K562 (cell line): Measurements from ENCODE around the gene AGAP3. TPM values are rescaled to one million over a fixed set of nuclear protein-coding genes. Genes with fewer than 3 reads are reported as not detected.

Source experiments
- ATAC-seq: fragments of 200-7000 bp; cut with Tn5 transposase; 3 replicates; pipeline ENCODE4 v1.9.1; 2020; ENCODE audit warnings: moderate library complexity
- BruUV-seq: library from RNA; stranded (reverse); fragments of 400-500 nt; replicated peaks from 2 replicates; lab custom pipeline; 2021; lab: Mats Ljungman, UMichigan
- CTCF ChIA-PET: fragments of 300-600 bp; formaldehyde crosslinking; extraction: SDS; loops from one replicate; lab custom pipeline; 2021; ENCODE audit warnings: low intra/inter-chr PET ratio; lab: Yijun Ruan, JAX
- POLR2A ChIA-PET: fragments of 300-600, 350-650 bp; sonication (Branson Sonifier 250); formaldehyde crosslinking; extraction: SDS; loops from one replicate; lab custom pipeline; 2021; ENCODE audit warnings: antibody characterized with exemption, inconsistent platforms; lab: Yijun Ruan, JAX
- DNase-seq, 4 experiments: peaks; one replicate each; pipeline versions ENCODE4 v3.0.0 to v3.0.0-alpha.2; 2011 to 2018; ENCODE audit warnings: low spot score in 3 of 4, mixed read lengths in 3 of 4; ENCODE audit errors: extremely low read depth in 1 of 4
- FAIRE-seq: peaks from 2 replicates; lab custom pipeline; 2011; peaks lifted over from hg19 to GRCh38; lab: Jason Lieb, UNC
- H2AFZ ChIP-seq: 2 replicates; pipeline ENCODE4 v1.6.0; 2011; ENCODE audit warnings: low read depth, low read length, control low read depth, inconsistent platforms
- H3K27ac ChIP-seq: fragments of 200-600 bp; 3 replicates; pipeline ENCODE4 v1.8.0; 2011; ENCODE audit warnings: low read depth, mild to moderate bottlenecking, control low read depth, inconsistent platforms, low read length, moderate library complexity, mixed read lengths; ENCODE audit errors: extremely low read depth
- H3K27me3 ChIP-seq, 2 experiments: fragments of 300-600 bp in 1 of 2; 2 replicates in 1 of 2; 3 replicates in 1 of 2; pipeline versions ENCODE4 v1.6.0 to v1.8.0; 2011; ENCODE audit warnings: inconsistent platforms in 2 of 2, low read length in 2 of 2, mild to moderate bottlenecking in 1 of 2, mixed read lengths in 1 of 2, moderate library complexity in 1 of 2; ENCODE audit not compliant: control insufficient read depth in 2 of 2, insufficient read depth in 2 of 2
- H3K36me3 ChIP-seq: fragments of 300-600 bp; 3 replicates; pipeline ENCODE4 v1.8.0; 2011; ENCODE audit warnings: mild to moderate bottlenecking, low read length, inconsistent platforms; ENCODE audit not compliant: control insufficient read depth, insufficient read depth
- H3K4me1 ChIP-seq, 2 experiments: fragments of 200-600 bp in 1 of 2; replicated peaks in 1 of 2; 2 replicates in 1 of 2; 3 replicates in 1 of 2; pipeline versions ENCODE4 v1.5.1 to v1.8.0; 2011; ENCODE audit warnings: inconsistent platforms in 2 of 2, low read length in 2 of 2, mild to moderate bottlenecking in 1 of 2, mixed read lengths in 1 of 2, moderate library complexity in 1 of 2; ENCODE audit not compliant: control insufficient read depth in 2 of 2, insufficient read depth in 2 of 2
- H3K4me2 ChIP-seq: 2 replicates; pipeline ENCODE4 v1.6.1; 2011; ENCODE audit warnings: low read length, control low read depth, inconsistent platforms, mixed read lengths; ENCODE audit not compliant: insufficient read depth
- H3K4me3 ChIP-seq: fragments of 200-600 bp; sonication (generic), shearing (Covaris generic); 2 replicates; pipeline ENCODE4 v1.5.1; 2016; ENCODE audit warnings: control low read depth, inconsistent platforms
- H3K79me2 ChIP-seq: fragments of 200-600 bp; 3 replicates; pipeline ENCODE4 v1.8.0; 2011; ENCODE audit warnings: low read length, inconsistent platforms; ENCODE audit not compliant: control insufficient read depth, insufficient read depth
- H3K9ac ChIP-seq, 2 experiments: 2 replicates each; pipeline versions ENCODE4 v1.6.0 to v1.6.1; 2011; ENCODE audit warnings: low read depth in 2 of 2, low read length in 2 of 2, control low read depth in 1 of 2, inconsistent platforms in 1 of 2, mild to moderate bottlenecking in 1 of 2, mixed read lengths in 1 of 2; ENCODE audit not compliant: insufficient read depth in 1 of 2
- H3K9me1 ChIP-seq: one replicate; pipeline ENCODE4 v1.6.0; 2011; ENCODE audit warnings: inconsistent platforms, mild to moderate bottlenecking, low read length, moderate library complexity; ENCODE audit not compliant: control insufficient read depth, insufficient read depth
- H3K9me3 ChIP-seq: replicated peaks from 2 replicates; pipeline ENCODE4 v1.5.1; 2011; ENCODE audit warnings: low read depth, low read length, inconsistent platforms; ENCODE audit not compliant: control insufficient read depth, insufficient read depth
- H4K20me1 ChIP-seq: replicated peaks from 2 replicates; pipeline ENCODE4 v1.6.1; 2011; ENCODE audit warnings: low read length, inconsistent platforms, mixed read lengths; ENCODE audit not compliant: control insufficient read depth, insufficient read depth
- FOS ChIP-seq: IDR thresholded peaks from 3 replicates; pipeline ENCODE4 v1.6.1; 2011; ENCODE audit not compliant: insufficient read length; ENCODE audit errors: extremely low read depth
- GATA2 ChIP-seq: sonication (generic); formaldehyde crosslinking; IDR thresholded peaks from 2 replicates; pipeline ENCODE4 v1.4.0; 2020; ENCODE audit warnings: mild to moderate bottlenecking, missing genetic modification reagents
- HLTF ChIP-seq: fragments of 450-650 bp; IDR thresholded peaks from 2 replicates; pipeline ENCODE4 v1.6.1; 2016
- RAD51 ChIP-seq: fragments of 450-650 bp; IDR thresholded peaks from 2 replicates; pipeline ENCODE4 v1.7.1; 2016; ENCODE audit warnings: low read depth, mild to moderate bottlenecking, borderline replicate concordance
- ZNF134 ChIP-seq: fragments of 250-450 bp; sonication (Bioruptor Pico); conservative IDR thresholded peaks from 2 replicates; pipeline ENCODE4 v1.4.0; 2020
- WGBS: fragments of 100-300 bp; shearing (Covaris generic); methylation state at CpG from one replicate; pipeline ENCODE4 v1.1.6; 2016; ENCODE audit warnings: low coverage, mixed read lengths; ENCODE audit not compliant: insufficient coverage; ENCODE audit errors: missing lambda C conversion rate; 5-methylcytosine and 5-hydroxymethylcytosine counted together
- in situ Hi-C: fragments of 300-500 bp; cut with MboI; formaldehyde crosslinking; loops from 4 replicates; pipeline ENCODE4 v1.15.0; 2018; ENCODE audit warnings: inconsistent platforms, mixed read lengths
- intact Hi-C: fragments of 100-400 bp; cut with micrococcal nuclease; formaldehyde crosslinking; loops from 2 replicates; pipeline ENCODE4 v1.14.2; 2022
- polyA plus RNA-seq, 8 experiments: library from polyadenylated mRNA; depleted of rRNA in 4 of 8; stranded (reverse) in 5 of 8; unstranded in 3 of 8; fragments of >200 nt; fragmentation: Nextera tagmentation in 2 of 8; fragmentation: Illumina TruSeq in 1 of 8; extraction: Ambion mirVana in 2 of 8; extraction: Trizol in 1 of 8; gene quantifications; 2 replicates each; pipeline versions ENCODE4 v1.2.1 to v1.2.3, GENCODE V29; 2011 to 2014; ENCODE audit warnings: inconsistent platforms in 1 of 8, missing spikeins in 1 of 8
- total RNA-seq, 7 experiments: library from RNA; depleted of rRNA in 6 of 7; stranded (reverse); fragments of >200 nt in 6 of 7; fragmentation: Illumina TruSeq in 2 of 7; extraction: Trizol in 2 of 7; gene quantifications; 2 replicates each; pipeline versions ENCODE4 v1.2.1 to v1.2.3, GENCODE V29; 2011 to 2021; ENCODE audit warnings: low replicate concordance in 1 of 7
- TF ChIP-seq, protein P1 (sequence below): fragments of 200-800 bp; sonication (Bioruptor generic); IDR thresholded peaks from 2 replicates; pipeline ENCODE4 v1.6.1; 2017; ENCODE audit warnings: missing genetic modification characterization, missing compliant biosample characterization

Gene AGAP3
- total and polyA plus RNA-seq, 9 of the 15 experiments (the other 6 are each of a cell fraction or from before 2014, with no cell fraction given) = 3.4 to 208 (median 62.2) TPM

- Histone ChIP-seq H4K20me1 (peaks cover 4% of the 10 kb centered on the region; the same call in 1 of the 2 replicates), H3K9ac (no peak overlapping the region), H3K4me3 (no peak overlapping the region), H3K36me3 (peaks cover 80% of the 10 kb centered on the region), H3K27ac (no peak overlapping the region), H2AFZ (no peak overlapping the region), H3K79me2 (no peaks in the 10 kb centered on the region), H3K4me2 (no peak overlapping the region), H3K9me1 (peaks cover 5% of the 10 kb centered on the region), H3K27me3 (no peaks in the 10 kb centered on the region), H3K9me3 (no peaks in the 10 kb centered on the region), H3K4me1 (peaks cover 0 to 32% of the 10 kb centered on the region in 2 experiments; a peak in 2 of 5 replicates)
- TF ChIP-seq ZNF134 (CRISPR knock-in tag) (no peak), GATA2 (no peak), FOS (no peak), RAD51 (no peak), HLTF (no peak)
- TF ChIP-seq, protein P1, sequence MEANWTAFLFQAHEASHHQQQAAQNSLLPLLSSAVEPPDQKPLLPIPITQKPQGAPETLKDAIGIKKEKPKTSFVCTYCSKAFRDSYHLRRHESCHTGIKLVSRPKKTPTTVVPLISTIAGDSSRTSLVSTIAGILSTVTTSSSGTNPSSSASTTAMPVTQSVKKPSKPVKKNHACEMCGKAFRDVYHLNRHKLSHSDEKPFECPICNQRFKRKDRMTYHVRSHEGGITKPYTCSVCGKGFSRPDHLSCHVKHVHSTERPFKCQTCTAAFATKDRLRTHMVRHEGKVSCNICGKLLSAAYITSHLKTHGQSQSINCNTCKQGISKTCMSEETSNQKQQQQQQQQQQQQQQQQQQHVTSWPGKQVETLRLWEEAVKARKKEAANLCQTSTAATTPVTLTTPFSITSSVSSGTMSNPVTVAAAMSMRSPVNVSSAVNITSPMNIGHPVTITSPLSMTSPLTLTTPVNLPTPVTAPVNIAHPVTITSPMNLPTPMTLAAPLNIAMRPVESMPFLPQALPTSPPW (CRISPR knock-in tag) = no peak
- no peak for FAIRE-seq
- 96% methylated on average over 9 of the region's 9 CpGs for WGBS
- no peak for DNase-seq
- ATAC-seq = no peak
- POLR2A ChIA-PET = interaction anchor here (1.0 to 2.3 kb wide), 2 partner anchors 8 to 61 kb away, joined by 4 to 14 read pairs; partner anchors contain the start of gene FASTK
- no TSS peak for BruUV-seq
- in situ Hi-C loops (no loop called here), intact Hi-C loops (no loop called here)
- CTCF ChIA-PET = interaction anchor here (0.6 to 0.7 kb wide), 2 partner anchors 32 to 307 kb away, joined by 3 to 4 read pairs; no protein-coding TSS in a partner anchor
Measured at GRCh38 chr7:151141311-151141854, 55.1 kb downstream of the AGAP3 start.
